IgD-negative memory B cell (primary cell): Measurements from ENCODE around the gene ADAMTSL2. TPM values are rescaled to one million over a fixed set of nuclear protein-coding genes. Genes with fewer than 3 reads are reported as not detected.

Experiments
- H3K27ac Mint-ChIP-seq, 3 donors: one replicate each; pipeline ENCODE4 v1.8.0; 2020 to 2022; ENCODE audit warnings: mild to moderate bottlenecking in 3 of 3, mixed read lengths in 3 of 3, moderate library complexity in 1 of 3
- H3K27me3 Mint-ChIP-seq: one replicate; pipeline ENCODE4 v1.8.0; 2021; ENCODE audit warnings: mixed read lengths
- H3K36me3 Mint-ChIP-seq: one replicate; pipeline ENCODE4 v1.8.0; 2020; ENCODE audit warnings: mild to moderate bottlenecking, mixed read lengths
- H3K4me1 Mint-ChIP-seq, 3 donors: one replicate each; pipeline ENCODE4 v1.8.0; 2020 to 2022; ENCODE audit warnings: mixed read lengths in 3 of 3, mild to moderate bottlenecking in 1 of 3
- H3K4me3 Mint-ChIP-seq, 4 donors: one replicate each; pipeline ENCODE4 v1.8.0; 2020 to 2022; ENCODE audit warnings: mild to moderate bottlenecking in 4 of 4, mixed read lengths in 4 of 4, moderate library complexity in 3 of 4
- H3K9me3 Mint-ChIP-seq, 3 donors: one replicate each; pipeline ENCODE4 v1.8.0; 2020 to 2021; ENCODE audit warnings: mixed read lengths in 3 of 3, mild to moderate bottlenecking in 1 of 3
- polyA plus RNA-seq: library from polyadenylated mRNA; unstranded; fragments of 300-500 nt; fragmentation: Illumina TruSeq; gene quantifications from one replicate; pipeline ENCODE4 v1.2.3, GENCODE V29; 2021

The ADAMTSL2 gene
- polyA plus RNA-seq, 1 donor from 2014 or later, result not detected

GRCh38 chr9:133607976-133608375, 73.5 kb downstream of the ADAMTSL2 start:
- Mint-ChIP-seq H3K27ac (no peak overlapping the region), H3K36me3 (no peaks in the 10 kb centered on the region), H3K27me3 (peaks cover 53% of the 10 kb centered on the region), H3K9me3 (peaks cover 0 to 5% (median 0%) of the 10 kb centered on the region in 3 donors), H3K4me3 (no peak overlapping the region), H3K4me1 (peaks cover 2 to 9% (median 8%) of the 10 kb centered on the region in 3 donors)

- H3K27me3 Mint-ChIP-seq, result peaks cover 56% of the 10 kb centered on the region
- no peak overlapping the region for H3K4me3 Mint-ChIP-seq
- peaks cover 0 to 5% (median 0%) of the 10 kb centered on the region in 3 donors for H3K9me3 Mint-ChIP-seq
- H3K4me1 Mint-ChIP-seq, result peaks cover 2 to 9% (median 8%) of the 10 kb centered on the region in 3 donors
- no peak overlapping the region for H3K27ac Mint-ChIP-seq
- no peaks in the 10 kb centered on the region for H3K36me3 Mint-ChIP-seq
These were observed 73.9 kb downstream of the ADAMTSL2 start for GRCh38 chr9:133608382-133608781.

- H3K4me3 Mint-ChIP-seq, result no peak overlapping the region
- H3K36me3 Mint-ChIP-seq, result no peaks in the 10 kb centered on the region
- peaks cover 0 to 5% (median 0%) of the 10 kb centered on the region in 3 donors for H3K9me3 Mint-ChIP-seq
These were observed 74.4 kb downstream of the ADAMTSL2 start for GRCh38 chr9:133608889-133609288.

GRCh38 chr9:133609311-133610098, 75.0 kb downstream of the ADAMTSL2 start, which contains the start of gene FAM163B:
FAM163B (minus strand) TSS chr9:133609389; CDS start chr9:133580223, 29,166 bp downstream.
- H3K4me1 Mint-ChIP-seq, result peaks cover 2 to 6% (median 2%) of the 10 kb centered on the region in 3 donors
- no peak within 1 kb of the TSS for H3K4me3 Mint-ChIP-seq
- no peak within 1 kb of the TSS for H3K27ac Mint-ChIP-seq
- peaks cover 50% of the 10 kb centered on the region for H3K27me3 Mint-ChIP-seq
- peaks cover 0 to 5% (median 0%) of the 10 kb centered on the region in 3 donors for H3K9me3 Mint-ChIP-seq
- H3K36me3 Mint-ChIP-seq, result no peaks in the 10 kb centered on the region

More at GRCh38 chr9:133608889-133609288, 74.4 kb downstream of the ADAMTSL2 start:
- Mint-ChIP-seq H3K27ac (no peak overlapping the region), H3K4me1 (peaks cover 2 to 9% (median 8%) of the 10 kb centered on the region in 3 donors), H3K27me3 (peaks cover 55% of the 10 kb centered on the region)

- Mint-ChIP-seq H3K4me3 (no peak overlapping the region), H3K4me1 (no peaks in the 10 kb centered on the region), H3K27me3 (peaks cover 42% of the 10 kb centered on the region), H3K36me3 (no peaks in the 10 kb centered on the region), H3K9me3 (peaks cover 0 to 5% (median 0%) of the 10 kb centered on the region in 3 donors), H3K27ac (no peak overlapping the region)
These were observed 76.3 kb downstream of the ADAMTSL2 start for GRCh38 chr9:133610845-133611244.

GRCh38 chr9:133612051-133612450, 77.5 kb downstream of the ADAMTSL2 start:
- Mint-ChIP-seq H3K36me3 (no peaks in the 10 kb centered on the region), H3K27me3 (peaks cover 40% of the 10 kb centered on the region), H3K4me1 (no peaks in the 10 kb centered on the region), H3K27ac (no peak overlapping the region), H3K9me3 (peaks cover 0 to 5% (median 0%) of the 10 kb centered on the region in 3 donors), H3K4me3 (no peak overlapping the region)

- no peak overlapping the region for H3K27ac Mint-ChIP-seq
- H3K4me1 Mint-ChIP-seq, result no peaks in the 10 kb centered on the region
- no peak overlapping the region for H3K4me3 Mint-ChIP-seq
- no peaks in the 10 kb centered on the region for H3K36me3 Mint-ChIP-seq
- H3K9me3 Mint-ChIP-seq, result peaks cover 0 to 5% (median 0%) of the 10 kb centered on the region in 3 donors
- H3K27me3 Mint-ChIP-seq, result peaks cover 33% of the 10 kb centered on the region
These were observed 78.3 kb downstream of the ADAMTSL2 start for GRCh38 chr9:133612816-133613215.

- H3K4me1 Mint-ChIP-seq, result no peaks in the 10 kb centered on the region
- H3K4me3 Mint-ChIP-seq, result no peak overlapping the region
- H3K27me3 Mint-ChIP-seq, result peaks cover 28% of the 10 kb centered on the region
- no peak overlapping the region for H3K27ac Mint-ChIP-seq
- H3K9me3 Mint-ChIP-seq, result peaks cover 0 to 5% (median 0%) of the 10 kb centered on the region in 3 donors
- H3K36me3 Mint-ChIP-seq, result no peaks in the 10 kb centered on the region
These were observed 78.9 kb downstream of the ADAMTSL2 start for GRCh38 chr9:133613432-133613831.

GRCh38 chr9:133614056-133614455, 79.6 kb downstream of the ADAMTSL2 start:
- Mint-ChIP-seq H3K27me3 (peaks cover 27% of the 10 kb centered on the region), H3K27ac (no peak overlapping the region), H3K4me1 (no peaks in the 10 kb centered on the region), H3K4me3 (no peak overlapping the region), H3K36me3 (no peaks in the 10 kb centered on the region), H3K9me3 (peaks cover 0 to 5% (median 0%) of the 10 kb centered on the region in 3 donors)

GRCh38 chr9:133614678-133615077, 80.2 kb downstream of the ADAMTSL2 start:
- Mint-ChIP-seq H3K4me1 (peaks cover 2% of the 10 kb centered on the region in 3 donors), H3K36me3 (no peaks in the 10 kb centered on the region), H3K27ac (no peak overlapping the region), H3K27me3 (peaks cover 24% of the 10 kb centered on the region), H3K9me3 (peaks cover 0 to 5% (median 0%) of the 10 kb centered on the region in 3 donors), H3K4me3 (no peak overlapping the region)

GRCh38 chr9:133615186-133615585, 80.7 kb downstream of the ADAMTSL2 start:
- no peak overlapping the region for H3K4me3 Mint-ChIP-seq
- H3K9me3 Mint-ChIP-seq, result peaks cover 0 to 5% (median 0%) of the 10 kb centered on the region in 3 donors
- no peak overlapping the region for H3K27ac Mint-ChIP-seq
- H3K36me3 Mint-ChIP-seq, result no peaks in the 10 kb centered on the region
- H3K4me1 Mint-ChIP-seq, result peaks cover 6 to 7% (median 7%) of the 10 kb centered on the region in 3 donors
- H3K27me3 Mint-ChIP-seq, result peaks cover 19% of the 10 kb centered on the region

- H3K9me3 Mint-ChIP-seq, result peaks cover 0 to 4% (median 0%) of the 10 kb centered on the region in 3 donors
- peaks cover 16% of the 10 kb centered on the region for H3K27me3 Mint-ChIP-seq
- no peaks in the 10 kb centered on the region for H3K36me3 Mint-ChIP-seq
- no peak overlapping the region for H3K27ac Mint-ChIP-seq
- H3K4me1 Mint-ChIP-seq, result peaks cover 7 to 10% (median 7%) of the 10 kb centered on the region in 3 donors
- H3K4me3 Mint-ChIP-seq, result no peak overlapping the region
These were observed 81.2 kb downstream of the ADAMTSL2 start for GRCh38 chr9:133615606-133616188.

GRCh38 chr9:133616643-133617405, 82.3 kb downstream of the ADAMTSL2 start:
- peaks cover 16% of the 10 kb centered on the region for H3K27me3 Mint-ChIP-seq
- no peak overlapping the region for H3K4me3 Mint-ChIP-seq
- H3K27ac Mint-ChIP-seq, result no peak overlapping the region
- H3K4me1 Mint-ChIP-seq, result peaks cover 7 to 12% (median 7%) of the 10 kb centered on the region in 3 donors
- H3K9me3 Mint-ChIP-seq, result no peaks in the 10 kb centered on the region
- no peaks in the 10 kb centered on the region for H3K36me3 Mint-ChIP-seq

GRCh38 chr9:133618726-133619125, 84.2 kb downstream of the ADAMTSL2 start:
- no peak overlapping the region for H3K4me3 Mint-ChIP-seq
- peaks cover 7 to 14% (median 7%) of the 10 kb centered on the region in 3 donors for H3K4me1 Mint-ChIP-seq
- peaks cover 2% of the 10 kb centered on the region for H3K36me3 Mint-ChIP-seq
- peaks cover 19% of the 10 kb centered on the region for H3K27me3 Mint-ChIP-seq
- peaks cover 0 to 2% (median 0%) of the 10 kb centered on the region in 3 donors for H3K9me3 Mint-ChIP-seq
- no peak overlapping the region for H3K27ac Mint-ChIP-seq
